ENCODE results near the gene MAPK4. TPM values are rescaled to one million over a fixed set of nuclear protein-coding genes. Genes with fewer than 3 reads are reported as not detected.

Gene MAPK4
- total and polyA plus RNA-seq, 10 of the 15 experiments (the other 5 are each of a cell fraction or from before 2014, with no cell fraction given): 0.03 to 0.11 (median 0.06) TPM; not detected in 4

- no peak for TF ChIP-seq ZNF592 (IDR thresholded peaks at IDR 0.05)
These were observed 159.8 kb downstream of the MAPK4 start (continued) for GRCh38 chr18:50719471-50720324.

- Histone ChIP-seq H3K4me1 (ENCODE audit: control insufficient read depth, insufficient read depth, low read length) (no peaks in the 10 kb centered on the region), H2AFZ (ENCODE audit: control insufficient read depth, low read depth, low read length) (no peak overlapping the region), H3K27ac (ENCODE audit: control insufficient read depth, insufficient read depth) (no peak overlapping the region), H3K4me2 (ENCODE audit: control insufficient read depth, insufficient read depth) (no peak overlapping the region), H3K79me2 (ENCODE audit: control insufficient read depth, insufficient read depth, low read length) (no peaks in the 10 kb centered on the region), H3K4me3 (no peak overlapping the region), H3K9me3 (replicated peaks; ENCODE audit: control insufficient read depth, insufficient read depth, low read length) (no peaks in the 10 kb centered on the region), H3K36me3 (ENCODE audit: control insufficient read depth in 2 of 2, insufficient read depth in 2 of 2, low read length in 1 of 2) (no peaks in the 10 kb centered on the region), H3K27me3 (replicated peaks in 1 of 2; ENCODE audit: control insufficient read depth in 2 of 2, insufficient read depth in 2 of 2, low read length in 1 of 2) (no peaks in the 10 kb centered on the region; a peak in 2 of 4 replicates), H4K20me1 (ENCODE audit: control insufficient read depth, insufficient read depth) (no peaks in the 10 kb centered on the region), H3K9ac (ENCODE audit: control insufficient read depth, insufficient read depth, low read length) (no peak overlapping the region)
- TF ChIP-seq TCF3 (IDR thresholded peaks at IDR 0.05; ENCODE audit: borderline replicate concordance, insufficient read depth, low read depth, low read length) (no peak), USF1 (IDR thresholded peaks at IDR 0.05; ENCODE audit: borderline replicate concordance, extremely low read length, insufficient read depth, low read depth, low read length) (no peak), SPI1 (IDR thresholded peaks at IDR 0.05; ENCODE audit: borderline replicate concordance, insufficient read depth, low read depth, low read length) (no peak), HDAC6 (IDR thresholded peaks at IDR 0.05; ENCODE audit: unreplicated experiment) (no peak), SREBF2 (IDR thresholded peaks at IDR 0.05; ENCODE audit: low read length) (no peak), MTA3 (IDR thresholded peaks at IDR 0.05; ENCODE audit: borderline replicate concordance, low read length) (no peak), STAT3 (IDR thresholded peaks at IDR 0.05; ENCODE audit: low read depth, low read length) (no peak), ZNF207 (IDR thresholded peaks at IDR 0.05; ENCODE audit: borderline replicate concordance) (no peak)
- intact Hi-C loops (cut with micrococcal nuclease; ENCODE audit: unreplicated experiment): no loop called here
- ChIA-PET RAD21 (ENCODE audit: unreplicated experiment) (no interaction called here), CTCF (interaction anchor here (0.6 to 0.9 kb wide), 2 partner anchors 8 to 12 kb away, joined by 3 read pairs; no protein-coding TSS in a partner anchor), POLR2A (no interaction called here), SMC1A (ENCODE audit: uncharacterized antibody, unreplicated experiment) (no interaction called here)
- ATAC-seq: no peak
- no peak for FAIRE-seq
- DNase-seq (ENCODE audit: low read depth, low spot score): no peak
- BruUV-seq (replicated peaks): no TSS peak
- in situ Hi-C loops (cut with MboI): no loop called here
- 23% methylated on average over 4 of the region's 4 CpGs for WGBS (ENCODE audit: insufficient coverage, insufficient replicate concordance, low lambda C conversion rate, missing lambda C conversion rate)
These were observed 160.4 kb downstream of the MAPK4 start for GRCh38 chr18:50720325-50720674.

Measured in GM12878 (cell line).